K562 (cell line): ENCODE results near the gene DNAL4. TPM values are rescaled to one million over a fixed set of nuclear protein-coding genes. Genes with fewer than 3 reads are reported as not detected.
A peak's percentile ranks its signal among the peaks of the same experiment; 100 is the strongest.

Experiments
- ERF ChIP-seq: fragments of 450-650 bp; formaldehyde crosslinking; IDR thresholded peaks from 2 replicates; pipeline ENCODE4 v1.4.0; 2020; ENCODE audit warnings: mild to moderate bottlenecking, mixed read lengths
- NCOA4 ChIP-seq: fragments of 450-650 bp; IDR thresholded peaks from 2 replicates; pipeline ENCODE4 v1.6.1; 2018; ENCODE audit warnings: mild to moderate bottlenecking; ENCODE audit not compliant: partially characterized antibody
- TEAD4 ChIP-seq, 2 experiments: sonication (generic) in 1 of 2; formaldehyde crosslinking in 1 of 2; IDR thresholded peaks; 2 replicates each; pipeline versions ENCODE4 v1.6.1 to v1.8.0; 2012 to 2022; ENCODE audit warnings: borderline replicate concordance in 1 of 2, inconsistent platforms in 1 of 2, low read length in 1 of 2, mild to moderate bottlenecking in 1 of 2, missing genetic modification reagents in 1 of 2
- polyA plus RNA-seq, 8 experiments: library from polyadenylated mRNA; depleted of rRNA in 4 of 8; stranded (reverse) in 5 of 8; unstranded in 3 of 8; fragments of >200 nt; fragmentation: Nextera tagmentation in 2 of 8; fragmentation: Illumina TruSeq in 1 of 8; extraction: Ambion mirVana in 2 of 8; extraction: Trizol in 1 of 8; gene quantifications; 2 replicates each; pipeline versions ENCODE4 v1.2.1 to v1.2.3, GENCODE V29; 2011 to 2014; ENCODE audit warnings: inconsistent platforms in 1 of 8, missing spikeins in 1 of 8
- total RNA-seq, 7 experiments: library from RNA; depleted of rRNA in 6 of 7; stranded (reverse); fragments of >200 nt in 6 of 7; fragmentation: Illumina TruSeq in 2 of 7; extraction: Trizol in 2 of 7; gene quantifications; 2 replicates each; pipeline versions ENCODE4 v1.2.1 to v1.2.3, GENCODE V29; 2011 to 2021; ENCODE audit warnings: low replicate concordance in 1 of 7
- TF ChIP-seq, protein P1 (sequence below), 2 experiments: fragments of 450-650 bp; formaldehyde crosslinking in 1 of 2; IDR thresholded peaks; 2 replicates each; pipeline versions ENCODE4 v1.4.0 to v1.6.1; 2014 to 2020; ENCODE audit warnings: mild to moderate bottlenecking in 2 of 2, borderline replicate concordance in 1 of 2, low read depth in 1 of 2
- TF ChIP-seq, protein P2 (sequence below): fragments of 450-650 bp; IDR thresholded peaks from 2 replicates; pipeline ENCODE4 v1.6.1; 2016; ENCODE audit warnings: low read depth
- TF ChIP-seq, protein P3 (sequence below), 3 experiments: fragments of 200-800 bp in 1 of 3; fragments of 250-450 bp in 1 of 3; fragments of 450-650 bp in 1 of 3; sonication (Bioruptor Pico) in 1 of 3; sonication (Bioruptor generic) in 1 of 3; formaldehyde crosslinking in 1 of 3; IDR thresholded peaks; 2 replicates each; pipeline versions ENCODE4 v1.6.1 to v1.8.0; 2016 to 2022; ENCODE audit warnings: mild to moderate bottlenecking in 2 of 3, missing genetic modification characterization in 2 of 3, missing compliant biosample characterization in 1 of 3, moderate library complexity in 1 of 3

The DNAL4 gene
- total and polyA plus RNA-seq, 9 of the 15 experiments (the other 6 are each of a cell fraction or from before 2014, with no cell fraction given): 0.20 to 9.4 (median 5.2) TPM

DNA sequence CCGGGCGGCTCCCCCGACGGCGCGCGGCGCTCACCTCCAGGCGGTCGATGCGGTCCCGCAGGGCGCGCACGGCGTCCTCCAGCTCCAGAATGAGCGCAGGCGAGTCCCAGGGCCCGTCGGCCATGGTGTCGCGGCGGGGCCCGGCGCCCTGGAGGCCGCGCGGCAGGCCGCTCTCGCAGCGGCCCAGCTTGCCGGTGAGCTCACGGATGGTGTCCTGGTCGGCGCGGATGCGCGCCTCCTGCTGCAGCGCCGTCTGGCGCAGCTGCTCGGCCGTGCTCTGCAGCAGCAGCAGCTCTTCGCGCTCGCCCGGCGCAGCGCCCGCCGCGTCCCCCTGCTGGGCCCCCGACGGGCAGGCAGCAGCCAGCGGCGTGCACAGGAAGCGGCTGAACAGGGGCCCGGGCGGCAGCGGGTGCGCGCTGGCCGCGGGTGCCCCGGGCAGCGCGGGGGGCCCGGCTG is 49.3 kb upstream of the DNAL4 start (continued):
- TF ChIP-seq, protein P1, sequence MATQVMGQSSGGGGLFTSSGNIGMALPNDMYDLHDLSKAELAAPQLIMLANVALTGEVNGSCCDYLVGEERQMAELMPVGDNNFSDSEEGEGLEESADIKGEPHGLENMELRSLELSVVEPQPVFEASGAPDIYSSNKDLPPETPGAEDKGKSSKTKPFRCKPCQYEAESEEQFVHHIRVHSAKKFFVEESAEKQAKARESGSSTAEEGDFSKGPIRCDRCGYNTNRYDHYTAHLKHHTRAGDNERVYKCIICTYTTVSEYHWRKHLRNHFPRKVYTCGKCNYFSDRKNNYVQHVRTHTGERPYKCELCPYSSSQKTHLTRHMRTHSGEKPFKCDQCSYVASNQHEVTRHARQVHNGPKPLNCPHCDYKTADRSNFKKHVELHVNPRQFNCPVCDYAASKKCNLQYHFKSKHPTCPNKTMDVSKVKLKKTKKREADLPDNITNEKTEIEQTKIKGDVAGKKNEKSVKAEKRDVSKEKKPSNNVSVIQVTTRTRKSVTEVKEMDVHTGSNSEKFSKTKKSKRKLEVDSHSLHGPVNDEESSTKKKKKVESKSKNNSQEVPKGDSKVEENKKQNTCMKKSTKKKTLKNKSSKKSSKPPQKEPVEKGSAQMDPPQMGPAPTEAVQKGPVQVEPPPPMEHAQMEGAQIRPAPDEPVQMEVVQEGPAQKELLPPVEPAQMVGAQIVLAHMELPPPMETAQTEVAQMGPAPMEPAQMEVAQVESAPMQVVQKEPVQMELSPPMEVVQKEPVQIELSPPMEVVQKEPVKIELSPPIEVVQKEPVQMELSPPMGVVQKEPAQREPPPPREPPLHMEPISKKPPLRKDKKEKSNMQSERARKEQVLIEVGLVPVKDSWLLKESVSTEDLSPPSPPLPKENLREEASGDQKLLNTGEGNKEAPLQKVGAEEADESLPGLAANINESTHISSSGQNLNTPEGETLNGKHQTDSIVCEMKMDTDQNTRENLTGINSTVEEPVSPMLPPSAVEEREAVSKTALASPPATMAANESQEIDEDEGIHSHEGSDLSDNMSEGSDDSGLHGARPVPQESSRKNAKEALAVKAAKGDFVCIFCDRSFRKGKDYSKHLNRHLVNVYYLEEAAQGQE (IDR thresholded peaks at IDR 0.05; ENCODE audit: borderline replicate concordance): peak; percentile 30; the same call in 1 of the 2 replicates
- TF ChIP-seq, protein P1 (CRISPR knock-in tag; IDR thresholded peaks at IDR 0.05; ENCODE audit: low read depth): no peak
- TF ChIP-seq TEAD4 (IDR thresholded peaks at IDR 0.05; ENCODE audit: low read length) (no peak), TEAD4 (CRISPR knock-in tag; IDR thresholded peaks at IDR 0.05; ENCODE audit: borderline replicate concordance) (no peak), NCOA4 (no peak), ERF (CRISPR knock-in tag) (no peak)
- TF ChIP-seq, protein P2, sequence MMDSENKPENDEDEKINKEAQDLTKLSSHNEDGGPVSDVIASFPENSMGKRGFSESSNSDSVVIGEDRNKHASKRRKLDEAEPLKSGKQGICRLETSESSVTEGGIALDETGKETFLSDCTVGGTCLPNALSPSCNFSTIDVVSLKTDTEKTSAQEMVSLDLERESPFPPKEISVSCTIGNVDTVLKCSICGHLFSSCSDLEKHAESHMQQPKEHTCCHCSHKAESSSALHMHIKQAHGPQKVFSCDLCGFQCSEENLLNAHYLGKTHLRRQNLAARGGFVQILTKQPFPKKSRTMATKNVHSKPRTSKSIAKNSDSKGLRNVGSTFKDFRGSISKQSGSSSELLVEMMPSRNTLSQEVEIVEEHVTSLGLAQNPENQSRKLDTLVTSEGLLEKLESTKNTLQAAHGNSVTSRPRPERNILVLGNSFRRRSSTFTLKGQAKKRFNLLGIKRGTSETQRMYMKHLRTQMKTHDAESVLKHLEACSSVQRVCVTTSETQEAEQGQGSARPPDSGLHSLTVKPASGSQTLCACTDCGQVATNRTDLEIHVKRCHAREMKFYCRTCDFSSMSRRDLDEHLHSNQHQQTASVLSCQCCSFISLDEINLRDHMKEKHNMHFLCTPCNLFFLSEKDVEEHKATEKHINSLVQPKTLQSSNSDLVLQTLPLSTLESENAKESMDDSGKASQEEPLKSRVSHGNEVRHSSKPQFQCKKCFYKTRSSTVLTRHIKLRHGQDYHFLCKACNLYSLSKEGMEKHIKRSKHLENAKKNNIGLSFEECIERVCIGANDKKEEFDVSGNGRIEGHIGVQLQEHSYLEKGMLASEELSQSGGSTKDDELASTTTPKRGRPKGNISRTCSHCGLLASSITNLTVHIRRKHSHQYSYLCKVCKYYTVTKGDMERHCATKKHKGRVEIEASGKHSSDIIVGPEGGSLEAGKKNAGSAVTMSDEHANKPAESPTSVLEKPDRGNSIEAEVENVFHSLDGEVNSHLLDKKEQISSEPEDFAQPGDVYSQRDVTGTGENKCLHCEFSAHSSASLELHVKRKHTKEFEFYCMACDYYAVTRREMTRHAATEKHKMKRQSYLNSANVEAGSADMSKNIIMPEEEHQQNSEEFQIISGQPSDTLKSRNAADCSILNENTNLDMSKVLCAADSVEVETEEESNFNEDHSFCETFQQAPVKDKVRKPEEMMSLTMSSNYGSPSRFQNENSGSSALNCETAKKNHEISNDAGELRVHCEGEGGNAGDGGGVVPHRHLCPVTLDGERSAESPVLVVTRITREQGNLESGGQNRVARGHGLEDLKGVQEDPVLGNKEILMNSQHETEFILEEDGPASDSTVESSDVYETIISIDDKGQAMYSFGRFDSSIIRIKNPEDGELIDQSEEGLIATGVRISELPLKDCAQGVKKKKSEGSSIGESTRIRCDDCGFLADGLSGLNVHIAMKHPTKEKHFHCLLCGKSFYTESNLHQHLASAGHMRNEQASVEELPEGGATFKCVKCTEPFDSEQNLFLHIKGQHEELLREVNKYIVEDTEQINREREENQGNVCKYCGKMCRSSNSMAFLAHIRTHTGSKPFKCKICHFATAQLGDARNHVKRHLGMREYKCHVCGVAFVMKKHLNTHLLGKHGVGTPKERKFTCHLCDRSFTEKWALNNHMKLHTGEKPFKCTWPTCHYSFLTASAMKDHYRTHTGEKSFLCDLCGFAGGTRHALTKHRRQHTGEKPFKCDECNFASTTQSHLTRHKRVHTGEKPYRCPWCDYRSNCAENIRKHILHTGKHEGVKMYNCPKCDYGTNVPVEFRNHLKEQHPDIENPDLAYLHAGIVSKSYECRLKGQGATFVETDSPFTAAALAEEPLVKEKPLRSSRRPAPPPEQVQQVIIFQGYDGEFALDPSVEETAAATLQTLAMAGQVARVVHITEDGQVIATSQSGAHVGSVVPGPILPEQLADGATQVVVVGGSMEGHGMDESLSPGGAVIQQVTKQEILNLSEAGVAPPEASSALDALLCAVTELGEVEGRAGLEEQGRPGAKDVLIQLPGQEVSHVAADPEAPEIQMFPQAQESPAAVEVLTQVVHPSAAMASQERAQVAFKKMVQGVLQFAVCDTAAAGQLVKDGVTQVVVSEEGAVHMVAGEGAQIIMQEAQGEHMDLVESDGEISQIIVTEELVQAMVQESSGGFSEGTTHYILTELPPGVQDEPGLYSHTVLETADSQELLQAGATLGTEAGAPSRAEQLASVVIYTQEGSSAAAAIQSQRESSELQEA: no peak
- TF ChIP-seq, protein P3, sequence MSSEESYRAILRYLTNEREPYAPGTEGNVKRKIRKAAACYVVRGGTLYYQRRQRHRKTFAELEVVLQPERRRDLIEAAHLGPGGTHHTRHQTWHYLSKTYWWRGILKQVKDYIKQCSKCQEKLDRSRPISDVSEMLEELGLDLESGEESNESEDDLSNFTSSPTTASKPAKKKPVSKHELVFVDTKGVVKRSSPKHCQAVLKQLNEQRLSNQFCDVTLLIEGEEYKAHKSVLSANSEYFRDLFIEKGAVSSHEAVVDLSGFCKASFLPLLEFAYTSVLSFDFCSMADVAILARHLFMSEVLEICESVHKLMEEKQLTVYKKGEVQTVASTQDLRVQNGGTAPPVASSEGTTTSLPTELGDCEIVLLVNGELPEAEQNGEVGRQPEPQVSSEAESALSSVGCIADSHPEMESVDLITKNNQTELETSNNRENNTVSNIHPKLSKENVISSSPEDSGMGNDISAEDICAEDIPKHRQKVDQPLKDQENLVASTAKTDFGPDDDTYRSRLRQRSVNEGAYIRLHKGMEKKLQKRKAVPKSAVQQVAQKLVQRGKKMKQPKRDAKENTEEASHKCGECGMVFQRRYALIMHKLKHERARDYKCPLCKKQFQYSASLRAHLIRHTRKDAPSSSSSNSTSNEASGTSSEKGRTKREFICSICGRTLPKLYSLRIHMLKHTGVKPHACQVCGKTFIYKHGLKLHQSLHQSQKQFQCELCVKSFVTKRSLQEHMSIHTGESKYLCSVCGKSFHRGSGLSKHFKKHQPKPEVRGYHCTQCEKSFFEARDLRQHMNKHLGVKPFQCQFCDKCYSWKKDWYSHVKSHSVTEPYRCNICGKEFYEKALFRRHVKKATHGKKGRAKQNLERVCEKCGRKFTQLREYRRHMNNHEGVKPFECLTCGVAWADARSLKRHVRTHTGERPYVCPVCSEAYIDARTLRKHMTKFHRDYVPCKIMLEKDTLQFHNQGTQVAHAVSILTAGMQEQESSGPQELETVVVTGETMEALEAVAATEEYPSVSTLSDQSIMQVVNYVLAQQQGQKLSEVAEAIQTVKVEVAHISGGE (CRISPR knock-in tag; IDR thresholded peaks at IDR 0.05): no peak
